Adipocyte (in vitro differentiated cells): ENCODE data around the gene CTXND1.

Experiments used
- DNase-seq: peaks from one replicate; pipeline ENCODE4 v3.0.0-alpha.2; 2015; ENCODE audit warnings: low read depth
- H3K27me3 ChIP-seq: replicated peaks from 2 replicates; pipeline ENCODE4 v1.7.0; 2013; ENCODE audit warnings: mild to moderate bottlenecking, low read length, moderate library complexity; ENCODE audit not compliant: control insufficient read depth, insufficient read depth
- H3K36me3 ChIP-seq: 2 replicates; pipeline ENCODE4 v1.7.0; 2013; ENCODE audit warnings: low read length, mild to moderate bottlenecking, moderate library complexity; ENCODE audit not compliant: control insufficient read depth, insufficient read depth, severe bottlenecking
- H3K4me1 ChIP-seq: 2 replicates; pipeline ENCODE4 v1.7.0; 2013; ENCODE audit warnings: mild to moderate bottlenecking, low read length, moderate library complexity; ENCODE audit not compliant: control insufficient read depth, insufficient read depth
- H3K4me3 ChIP-seq: 2 replicates; pipeline ENCODE4 v1.7.0; 2013; ENCODE audit warnings: mild to moderate bottlenecking, low read length, moderate library complexity
- H3K9ac ChIP-seq: 2 replicates; pipeline ENCODE4 v1.7.0; 2013; ENCODE audit warnings: mild to moderate bottlenecking, low read length, moderate library complexity
- H3K9me3 ChIP-seq: 2 replicates; pipeline ENCODE4 v1.7.0; 2013; ENCODE audit warnings: mild to moderate bottlenecking, low read length, moderate library complexity; ENCODE audit not compliant: control insufficient read depth

CTXND1 gene

GRCh38 chr15:80191897-80192595 lies 60.0 kb downstream of the CTXND1 start:
- H3K36me3 ChIP-seq = peaks cover 14% of the 10 kb centered on the region
- DNase-seq = no peak
- H3K27me3 ChIP-seq = no peaks in the 10 kb centered on the region
- no peak overlapping the region for H3K4me3 ChIP-seq
- no peak overlapping the region for H3K9ac ChIP-seq
- no peaks in the 10 kb centered on the region for H3K4me1 ChIP-seq
- H3K9me3 ChIP-seq = peaks cover 7% of the 10 kb centered on the region

DNA sequence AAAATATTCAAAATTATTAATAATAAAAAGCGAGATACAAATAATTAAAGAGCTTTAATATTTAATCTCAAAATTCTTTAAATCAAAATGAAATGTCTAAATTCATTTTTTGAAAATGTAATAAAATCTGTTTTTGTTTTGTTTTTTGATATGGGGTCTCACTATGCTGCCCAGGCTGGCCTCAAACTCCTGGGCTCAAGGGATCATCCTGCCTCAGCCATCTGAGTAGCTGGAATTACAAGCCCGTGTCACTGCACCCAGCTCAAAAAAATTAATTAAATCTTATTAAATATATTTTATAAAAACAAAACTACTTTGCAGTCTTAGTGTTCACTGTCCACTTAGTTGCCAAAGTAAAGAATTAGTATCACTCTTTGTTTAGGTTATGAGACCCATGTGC lies 60.8 kb downstream of the CTXND1 start:
- Histone ChIP-seq H3K9me3 (peaks cover 7% of the 10 kb centered on the region), H3K4me3 (no peak overlapping the region), H3K4me1 (no peaks in the 10 kb centered on the region), H3K36me3 (peaks cover 23% of the 10 kb centered on the region), H3K9ac (no peak overlapping the region), H3K27me3 (no peaks in the 10 kb centered on the region)
- no peak for DNase-seq

DNA sequence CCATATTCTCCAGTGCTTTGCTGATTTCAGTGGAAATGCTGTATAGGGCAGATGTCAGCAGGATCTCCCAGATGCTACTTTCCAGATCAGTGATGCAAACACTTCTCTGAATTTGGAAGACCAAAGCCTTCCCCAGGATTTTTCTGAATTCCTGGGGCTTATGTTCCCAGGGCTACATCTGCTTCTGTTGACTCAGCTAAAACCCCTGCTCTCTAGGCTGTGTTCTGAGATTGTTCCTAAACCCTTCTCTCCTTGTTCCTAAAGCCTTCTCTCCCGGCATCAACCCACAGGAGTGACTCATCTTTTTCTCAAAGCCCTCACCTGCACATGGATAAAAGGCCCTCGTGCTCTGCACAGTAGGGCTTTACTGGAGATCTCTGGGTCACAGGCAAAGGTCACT lies 63.8 kb downstream of the CTXND1 start:
- Histone ChIP-seq H3K4me3 (no peak overlapping the region), H3K4me1 (peaks cover 3% of the 10 kb centered on the region), H3K9ac (no peak overlapping the region), H3K9me3 (no peaks in the 10 kb centered on the region), H3K27me3 (no peaks in the 10 kb centered on the region), H3K36me3 (peaks cover 50% of the 10 kb centered on the region)
- DNase-seq = no peak

DNA sequence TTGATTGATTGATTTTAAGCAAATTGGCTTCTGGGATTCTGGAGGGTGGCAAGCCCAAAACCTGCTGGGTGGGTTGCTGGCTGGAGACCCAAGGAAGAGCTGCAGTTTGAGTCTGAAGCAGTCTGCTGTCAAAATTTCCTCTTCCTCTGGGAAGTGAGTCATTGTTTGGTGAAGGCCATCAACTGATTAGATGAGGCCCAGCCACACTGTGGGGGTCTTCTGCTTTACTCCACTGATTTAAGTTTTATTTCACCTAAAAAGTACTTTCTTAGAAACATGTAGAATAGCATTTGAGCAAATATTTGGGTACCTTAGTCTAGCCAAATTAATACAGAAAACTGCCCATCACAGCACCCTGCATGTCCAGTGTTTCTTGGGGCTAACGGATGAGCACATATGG lies 65.4 kb downstream of the CTXND1 start:
- peaks cover 15% of the 10 kb centered on the region for H3K4me1 ChIP-seq
- no peaks in the 10 kb centered on the region for H3K27me3 ChIP-seq
- H3K9me3 ChIP-seq = no peaks in the 10 kb centered on the region
- peaks cover 60% of the 10 kb centered on the region for H3K36me3 ChIP-seq
- H3K9ac ChIP-seq = no peak overlapping the region
- DNase-seq = no peak
- H3K4me3 ChIP-seq = no peak overlapping the region

- no peak for DNase-seq
- peaks cover 65% of the 10 kb centered on the region for H3K36me3 ChIP-seq
- no peak overlapping the region for H3K4me3 ChIP-seq
- H3K4me1 ChIP-seq = peaks cover 15% of the 10 kb centered on the region
- H3K27me3 ChIP-seq = no peaks in the 10 kb centered on the region
- H3K9me3 ChIP-seq = no peaks in the 10 kb centered on the region
- H3K9ac ChIP-seq = no peak overlapping the region
Observed at GRCh38 chr15:80186066-80186465, 65.9 kb downstream of the CTXND1 start.

DNA sequence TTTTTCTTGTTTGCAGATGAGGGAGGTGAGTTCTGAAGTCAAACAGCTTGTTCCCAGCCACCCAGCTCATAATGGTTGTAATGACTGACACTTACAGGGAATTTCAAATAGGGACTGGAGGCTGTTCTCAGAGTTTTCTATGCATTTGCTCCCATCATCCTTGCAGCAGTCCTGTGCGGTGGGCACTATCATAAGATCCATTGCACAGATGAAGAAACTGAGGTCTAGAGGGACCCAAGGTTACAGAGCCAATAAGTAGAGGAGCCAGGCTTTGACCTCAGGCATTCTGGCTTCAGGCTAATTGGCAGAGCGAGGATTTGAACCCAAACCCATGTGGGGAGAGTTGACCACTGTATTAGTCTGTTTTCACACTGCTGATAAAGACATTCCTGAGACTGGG lies 66.9 kb downstream of the CTXND1 start:
- Histone ChIP-seq H3K9me3 (no peaks in the 10 kb centered on the region), H3K9ac (no peak overlapping the region), H3K36me3 (peaks cover 74% of the 10 kb centered on the region), H3K4me1 (peaks cover 15% of the 10 kb centered on the region), H3K4me3 (no peak overlapping the region), H3K27me3 (no peaks in the 10 kb centered on the region)
- no peak for DNase-seq

DNA sequence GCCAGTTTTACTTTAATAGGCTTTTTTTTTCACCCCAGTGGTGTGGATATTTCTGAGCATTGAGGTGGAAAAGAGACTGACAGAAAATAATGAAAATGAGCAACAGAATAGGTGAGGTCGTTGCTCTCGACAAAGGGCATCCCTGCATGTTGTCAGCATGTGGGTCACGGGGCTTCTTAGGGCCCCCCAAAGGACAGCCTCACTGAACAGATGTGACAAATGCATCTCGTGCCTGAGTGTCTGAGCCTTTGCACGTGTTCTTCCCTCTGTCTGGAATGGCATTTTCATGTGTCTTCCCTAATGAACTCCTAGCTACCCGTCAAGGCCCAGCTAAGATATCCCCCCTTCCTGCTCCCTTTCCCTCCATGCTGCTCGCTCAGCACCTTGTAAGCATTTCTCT lies 67.5 kb downstream of the CTXND1 start:
- H3K4me3 ChIP-seq = no peak overlapping the region
- H3K27me3 ChIP-seq = no peaks in the 10 kb centered on the region
- no peaks in the 10 kb centered on the region for H3K9me3 ChIP-seq
- no peak for DNase-seq
- H3K36me3 ChIP-seq = peaks cover 76% of the 10 kb centered on the region
- no peak overlapping the region for H3K9ac ChIP-seq
- H3K4me1 ChIP-seq = peaks cover 21% of the 10 kb centered on the region

GRCh38 chr15:80183886-80184285 lies 68.1 kb downstream of the CTXND1 start:
- Histone ChIP-seq H3K9ac (no peak overlapping the region), H3K36me3 (peaks cover 76% of the 10 kb centered on the region), H3K4me1 (peaks cover 28% of the 10 kb centered on the region), H3K9me3 (no peaks in the 10 kb centered on the region), H3K27me3 (no peaks in the 10 kb centered on the region), H3K4me3 (no peak overlapping the region)
- no peak for DNase-seq

DNA sequence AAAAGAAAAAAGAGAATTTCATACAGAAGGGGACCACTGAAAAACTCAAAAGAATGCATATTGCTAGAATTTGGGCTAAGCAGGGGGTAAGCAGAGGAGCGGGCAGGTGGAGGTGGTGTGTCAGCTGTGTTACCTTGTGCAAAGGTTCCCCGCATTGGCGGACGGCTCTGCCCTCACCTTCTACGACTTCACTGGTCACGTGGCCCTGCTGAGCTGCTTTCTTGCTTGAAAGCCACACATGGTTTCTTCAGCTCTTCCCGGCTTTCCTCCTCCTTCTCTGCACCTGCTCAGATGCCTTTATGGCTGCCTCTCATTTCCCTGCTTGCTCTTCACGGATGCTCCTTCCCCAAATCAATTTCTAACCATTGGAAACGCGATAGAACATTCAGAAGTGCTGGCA lies 68.7 kb downstream of the CTXND1 start:
- peaks cover 72% of the 10 kb centered on the region for H3K36me3 ChIP-seq
- H3K27me3 ChIP-seq = no peaks in the 10 kb centered on the region
- DNase-seq = no peak
- H3K4me3 ChIP-seq = no peak overlapping the region
- no peaks in the 10 kb centered on the region for H3K9me3 ChIP-seq
- H3K4me1 ChIP-seq = peaks cover 30% of the 10 kb centered on the region
- H3K9ac ChIP-seq = no peak overlapping the region

DNA sequence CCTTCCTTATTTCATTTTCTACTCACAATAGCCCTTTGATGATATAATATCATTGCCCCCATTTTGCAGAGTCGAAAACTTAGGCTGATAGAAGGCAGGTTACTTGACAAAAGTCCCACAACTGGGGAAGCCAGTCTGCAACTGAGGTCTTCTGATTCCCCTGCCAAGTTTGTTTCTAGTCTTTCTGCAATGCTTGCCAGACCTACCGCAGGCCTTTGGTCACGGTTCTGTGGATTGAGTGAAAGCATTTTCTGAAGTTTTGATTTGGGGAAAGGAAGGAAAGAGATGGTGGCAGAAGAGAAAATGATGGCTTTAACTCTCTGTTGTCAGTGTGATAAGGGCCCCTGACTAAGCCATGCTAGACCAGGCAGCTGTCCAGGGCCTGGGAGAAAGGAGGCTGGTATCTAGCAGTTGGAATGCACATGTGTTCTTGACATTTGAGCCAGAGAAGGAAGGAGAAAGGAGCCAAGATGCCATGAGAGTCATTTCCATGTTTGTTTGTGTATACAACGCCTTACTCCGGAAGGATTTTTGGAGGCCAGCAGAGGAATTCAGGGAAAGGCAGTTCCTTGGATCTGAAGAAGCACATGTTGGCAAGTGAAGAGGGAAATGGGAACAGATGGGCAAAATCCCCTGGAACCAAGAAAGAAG lies 69.3 kb downstream of the CTXND1 start:
- Histone ChIP-seq H3K27me3 (no peaks in the 10 kb centered on the region), H3K9me3 (no peaks in the 10 kb centered on the region), H3K4me3 (no peak overlapping the region), H3K36me3 (peaks cover 69% of the 10 kb centered on the region), H3K4me1 (peaks cover 32% of the 10 kb centered on the region), H3K9ac (no peak overlapping the region)
- DNase-seq = peak; percentile 82

- H3K4me3 ChIP-seq = no peak overlapping the region
- no peaks in the 10 kb centered on the region for H3K9me3 ChIP-seq
- H3K27me3 ChIP-seq = no peaks in the 10 kb centered on the region
- peaks cover 45% of the 10 kb centered on the region for H3K4me1 ChIP-seq
- peaks cover 56% of the 10 kb centered on the region for H3K36me3 ChIP-seq
- DNase-seq = no peak
- H3K9ac ChIP-seq = no peak overlapping the region
Observed at GRCh38 chr15:80180986-80181385, 71.0 kb downstream of the CTXND1 start.
